Stomach (tissue), 4 donors: Measurements from ENCODE around the gene DCBLD2.

Experiments used
- CTCF ChIP-seq, 7 experiments: fragments of 450-650 bp in 4 of 7; fragments of 200-600 bp in 3 of 7; sonication (generic) in 3 of 7; IDR thresholded peaks; one replicate each; pipeline ENCODE4 v1.5.1; 2016 to 2019; ENCODE audit warnings: antibody characterized with exemption in 7 of 7, control low read depth in 2 of 7, mild to moderate bottlenecking in 1 of 7
- EP300 ChIP-seq: sonication (generic); formaldehyde crosslinking; IDR thresholded peaks from one replicate; pipeline ENCODE4 v1.6.1; 2017; ENCODE audit warnings: antibody characterized with exemption
- POLR2A ChIP-seq, 4 donors: fragments of 450-650 bp; IDR thresholded peaks; one replicate each; pipeline ENCODE4 v1.6.1; 2016; ENCODE audit warnings: antibody characterized with exemption in 4 of 4, control low read depth in 2 of 4, mild to moderate bottlenecking in 1 of 4, moderate library complexity in 1 of 4
- POLR2AphosphoS5 ChIP-seq, 3 donors: sonication (generic); formaldehyde crosslinking; IDR thresholded peaks; one replicate each; pipeline ENCODE4 v1.6.1; 2016; ENCODE audit warnings: antibody characterized with exemption in 3 of 3

DNA sequence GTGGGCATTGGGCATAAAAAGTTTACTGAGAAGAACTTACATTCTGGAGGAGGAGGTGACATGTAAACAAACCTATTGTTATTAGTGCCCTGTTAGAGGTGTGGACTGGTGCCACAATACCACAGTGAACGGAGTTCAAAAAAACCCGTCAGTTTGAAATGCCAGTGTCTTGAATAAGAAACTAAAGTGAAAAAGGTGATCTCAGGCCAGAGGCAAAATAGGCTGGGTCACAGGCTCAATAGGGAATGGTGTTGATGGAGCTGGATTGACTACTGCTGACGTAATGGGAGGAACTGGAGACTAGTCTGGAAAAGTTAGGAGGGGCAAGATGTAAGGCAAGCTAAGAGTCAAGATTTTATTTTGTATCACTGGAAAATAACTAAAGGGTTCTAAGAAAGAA is 1.6 kb upstream of the DCBLD2 start:
- TF ChIP-seq CTCF (IDR thresholded peaks at IDR 0.05) (no peak), POLR2A (IDR thresholded peaks at IDR 0.05) (no peak), POLR2AphosphoS5 (IDR thresholded peaks at IDR 0.05) (no peak), EP300 (no peak)
